HG02763 (cell line): ENCODE results near the gene SMIM17.
"Not testable (repeated sequence)": the region's sequence is repeated elsewhere in the genome, so short reads cannot be mapped to it uniquely, and the experiment has no call there.

Experiments
- ATAC-seq: cut with Tn5 transposase; IDR thresholded peaks from one replicate; pipeline ENCODE4 v1.9.1; 2021; ENCODE audit warnings: mild to moderate bottlenecking, moderate library complexity; ENCODE audit not compliant: unreplicated experiment

SMIM17 gene

DNA sequence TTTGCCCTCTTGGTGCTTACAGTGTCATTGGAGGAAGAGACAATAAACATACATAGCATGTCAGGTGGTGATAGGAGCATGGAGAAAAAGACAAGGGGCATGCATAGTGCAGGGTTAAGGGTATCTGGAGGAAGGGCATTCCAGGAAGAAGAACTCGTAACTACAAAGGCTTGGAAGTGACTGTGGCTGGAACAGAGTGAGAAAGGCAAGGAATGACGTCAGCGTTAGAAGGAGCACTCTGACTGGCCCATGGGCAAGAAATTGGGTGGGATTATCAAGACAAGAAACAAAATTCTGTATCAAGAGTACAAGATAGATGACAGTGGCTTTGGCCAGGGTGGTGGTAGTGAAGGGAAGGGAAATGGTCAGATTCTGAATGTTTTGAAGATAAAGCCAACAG, 11.2 kb downstream of the SMIM17 start:
- no peak for ATAC-seq

DNA sequence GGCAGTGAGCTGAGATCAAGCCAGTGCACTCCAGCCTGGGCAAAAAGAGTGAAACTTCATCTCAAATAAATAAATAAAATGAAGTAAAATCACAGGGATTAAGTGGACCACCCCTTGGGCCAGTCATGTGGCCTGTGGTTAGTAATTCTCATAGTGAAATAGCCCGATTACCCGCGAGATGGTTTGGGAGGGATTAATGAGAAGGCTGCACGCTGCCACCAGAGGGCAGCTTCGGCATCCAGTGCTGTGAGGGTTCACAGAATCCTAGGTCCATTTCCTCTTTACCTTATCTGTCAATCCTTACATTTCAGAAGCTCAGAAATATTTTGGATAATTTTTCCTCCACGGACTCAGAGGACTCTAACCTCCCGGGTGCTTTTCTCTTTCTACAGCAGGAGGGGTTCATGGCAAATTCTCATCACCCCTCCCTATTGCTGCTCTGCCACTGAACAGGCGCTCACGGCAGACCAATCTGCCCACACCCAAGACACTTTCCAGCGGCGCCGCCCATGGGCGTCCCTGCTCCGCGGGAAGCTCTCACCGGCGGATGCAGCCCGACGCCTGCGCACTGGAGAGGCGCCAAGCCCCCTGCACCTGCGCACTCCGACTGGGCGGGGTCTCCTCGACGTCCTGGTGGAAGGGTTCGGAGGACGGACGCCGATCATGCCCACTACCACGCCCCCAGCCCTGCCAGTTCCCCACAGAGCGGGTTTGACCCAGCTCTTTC, 17.6 kb downstream of the SMIM17 start:
- ATAC-seq: no peak

DNA sequence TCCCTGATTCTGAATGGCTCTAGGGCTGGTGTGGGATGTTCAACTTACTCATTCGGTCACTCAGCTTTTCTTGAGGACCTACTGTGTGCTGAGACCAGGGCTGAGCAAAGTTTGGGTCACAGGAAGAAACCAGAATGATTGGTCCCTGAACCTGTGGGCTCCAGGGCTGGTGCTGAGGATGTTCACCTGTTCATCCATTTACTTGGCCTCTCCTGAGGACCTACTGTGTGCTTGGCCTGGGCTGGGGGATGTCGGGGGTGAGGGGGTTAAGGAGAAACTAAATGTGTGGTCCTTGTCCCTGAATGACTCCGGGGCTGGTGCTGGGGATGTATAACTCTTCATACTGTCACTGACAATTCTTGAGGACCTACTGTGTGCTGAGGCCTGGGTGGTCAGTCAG, 18.3 kb downstream of the SMIM17 start:
- no peak for ATAC-seq

DNA sequence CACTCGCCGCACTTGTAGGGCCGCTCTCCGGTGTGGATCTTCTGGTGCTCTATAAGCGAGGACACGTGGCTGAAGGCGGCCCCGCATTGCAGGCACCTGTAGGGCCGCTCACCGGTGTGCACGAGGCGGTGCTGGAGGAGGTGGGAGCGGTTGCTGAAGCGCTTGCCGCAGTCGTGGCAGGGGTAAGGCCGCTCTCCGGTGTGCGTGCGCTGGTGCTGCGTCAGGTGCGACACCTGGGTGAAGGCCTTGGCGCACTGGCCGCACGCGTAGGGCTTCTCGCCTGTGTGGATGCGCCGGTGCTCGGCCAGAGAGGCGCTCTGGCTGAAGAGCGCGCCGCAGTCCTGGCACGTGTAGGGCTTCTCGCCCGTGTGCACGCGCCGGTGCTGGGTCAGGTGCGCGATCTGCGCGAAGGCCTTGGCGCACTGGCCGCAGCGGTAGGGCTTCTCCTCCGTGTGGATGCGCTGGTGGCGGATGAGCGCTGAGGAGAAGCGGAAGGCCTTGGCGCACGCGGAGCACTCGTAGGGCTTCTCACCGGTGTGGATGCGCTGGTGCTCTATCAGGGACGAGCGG, 21.1 kb downstream of the SMIM17 start:
- ATAC-seq: no peak

DNA sequence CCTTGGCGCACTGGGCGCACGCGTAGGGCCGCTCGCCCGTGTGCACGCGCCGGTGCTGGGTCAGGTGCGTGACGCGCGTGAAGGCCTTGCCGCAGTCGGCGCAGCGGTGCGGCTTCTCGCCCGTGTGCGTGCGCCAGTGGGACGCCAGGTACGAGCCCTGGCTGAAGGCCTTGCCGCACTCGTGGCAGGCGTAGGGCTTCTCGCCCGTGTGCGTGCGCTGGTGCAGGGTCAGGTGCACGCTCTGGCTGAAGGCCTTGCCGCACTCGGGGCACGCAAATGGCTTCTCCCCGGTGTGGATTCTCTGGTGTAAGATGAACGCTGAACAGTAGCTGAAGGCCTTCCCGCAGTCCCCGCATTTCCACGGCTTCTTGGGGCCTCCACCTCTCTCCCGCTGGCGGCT, 21.6 kb downstream of the SMIM17 start:
- no peak for ATAC-seq

DNA sequence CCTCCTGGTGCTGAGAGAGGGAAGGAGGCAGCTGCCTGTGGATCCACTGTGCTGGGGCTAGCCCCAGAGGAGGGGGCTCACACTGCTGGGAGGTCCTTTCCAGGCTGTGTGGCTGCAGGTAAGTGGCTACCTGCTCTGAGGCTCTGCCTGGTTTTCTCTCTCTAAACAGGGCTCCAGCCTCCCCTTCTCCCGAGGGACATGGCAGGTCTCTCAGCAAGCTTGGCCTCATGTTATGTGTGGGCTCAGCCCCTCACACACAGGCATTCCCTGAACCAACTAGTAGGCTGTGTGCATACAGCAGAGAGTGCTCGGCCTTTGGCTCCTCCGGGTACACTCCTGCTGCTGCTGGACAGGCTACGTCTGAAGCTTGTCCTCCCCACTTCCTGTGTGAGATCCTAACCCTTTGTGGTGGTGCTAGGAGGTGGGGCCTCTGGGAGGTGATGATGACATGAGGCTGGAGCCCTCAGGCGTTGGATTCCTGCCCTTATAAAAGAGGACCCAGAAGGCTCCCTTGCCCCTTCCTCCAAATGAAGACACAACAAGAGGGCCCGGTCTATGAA, 24.4 kb downstream of the SMIM17 start:
- ATAC-seq: no peak

DNA sequence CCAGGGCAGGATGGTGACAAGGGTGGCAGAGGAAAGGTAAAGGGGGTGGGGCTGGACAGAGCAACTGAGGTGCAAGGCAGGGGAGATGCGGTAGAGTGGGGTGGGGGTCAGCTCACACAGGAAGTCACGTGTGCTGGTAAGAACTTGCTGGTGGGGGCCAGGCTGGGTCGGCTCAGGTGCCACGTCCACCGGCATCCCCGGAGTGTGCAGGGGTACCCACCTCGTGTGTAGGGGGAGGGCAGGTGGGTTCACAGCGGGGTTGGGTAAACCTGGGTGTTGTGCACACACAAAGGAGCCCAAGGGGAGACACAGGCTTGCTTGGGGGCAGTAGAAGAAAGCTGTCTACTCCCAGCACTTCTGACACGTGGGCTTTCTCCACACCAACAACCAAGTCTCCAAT, 25.7 kb downstream of the SMIM17 start:
- no peak for ATAC-seq

DNA sequence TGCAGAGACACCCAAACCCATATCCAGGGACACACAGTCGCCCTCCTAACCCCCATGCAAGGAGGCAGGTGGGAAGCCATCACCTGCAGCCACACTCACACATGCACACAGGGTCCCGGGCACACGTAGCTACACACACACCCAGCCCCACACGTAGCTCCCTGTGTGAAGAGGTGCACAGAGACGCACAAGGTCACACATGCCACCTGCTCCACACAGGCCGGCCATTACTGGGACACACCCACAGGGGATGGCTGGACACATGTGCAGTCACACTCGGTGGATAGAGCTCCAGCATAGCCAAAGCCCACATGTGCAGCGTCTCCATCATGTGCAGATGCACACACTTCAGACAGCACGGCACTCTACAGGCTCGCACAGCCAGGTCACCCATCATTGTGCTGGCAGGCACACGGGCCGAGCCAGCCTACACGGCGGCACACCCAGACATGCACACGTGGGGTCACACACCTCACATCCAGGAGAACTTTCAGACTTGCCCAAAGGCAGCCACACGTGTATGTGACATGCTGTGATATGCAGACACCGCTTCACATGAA, 27.5 kb downstream of the SMIM17 start:
- no peak for ATAC-seq

DNA sequence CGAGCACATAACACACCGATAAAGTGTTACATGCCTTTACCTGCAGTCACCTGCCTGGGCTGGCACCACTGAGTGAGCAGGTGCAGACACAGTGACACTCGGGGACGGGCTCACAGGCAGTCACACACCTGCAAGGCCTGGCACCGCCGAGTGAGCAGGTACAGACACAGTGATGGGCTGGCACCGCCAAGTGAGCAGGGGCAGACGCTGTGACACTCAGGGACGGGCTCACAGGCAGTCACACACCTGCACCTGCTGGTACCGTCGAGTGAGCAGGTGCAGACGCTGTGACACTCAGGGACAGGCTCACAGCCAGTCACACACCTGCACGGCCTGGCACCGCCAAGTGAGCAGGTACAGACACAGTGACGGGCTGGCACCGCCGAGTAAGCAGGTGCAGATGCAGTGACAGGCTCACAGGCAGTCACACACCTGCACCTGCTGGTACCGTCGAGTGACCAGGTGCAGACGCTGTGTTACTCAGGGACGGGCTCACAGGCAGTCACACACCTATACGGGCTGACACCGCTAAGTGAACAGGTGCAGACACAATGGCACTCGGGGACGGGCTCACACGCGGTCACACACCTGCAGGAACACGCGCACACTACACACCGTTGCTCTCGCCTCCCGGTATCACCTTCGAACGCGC, 28.1 kb downstream of the SMIM17 start:
- no peak for ATAC-seq

DNA sequence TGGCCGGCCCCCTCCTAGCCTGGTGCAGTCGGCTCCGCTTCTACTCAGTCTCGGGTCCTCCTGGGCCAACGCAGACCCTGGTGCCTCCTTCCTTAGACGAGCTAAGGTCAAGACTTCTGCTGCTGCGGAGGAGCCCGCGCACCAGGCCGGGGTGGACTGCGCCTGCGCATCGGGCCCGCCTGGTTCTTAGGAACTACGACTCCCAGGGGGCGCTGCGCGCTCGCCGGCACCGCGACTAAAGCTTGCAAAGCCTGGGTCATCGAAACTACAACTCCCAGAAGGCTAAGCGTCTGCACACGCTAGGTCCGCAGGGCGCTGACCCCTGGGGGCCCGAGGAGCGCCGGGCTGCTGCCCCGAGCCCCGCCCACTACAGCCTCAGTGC, 28.6 kb downstream of the SMIM17 start, which contains the start of gene ZNF835:
TSS of gene ZNF835 (minus strand) at position 145 of the 382 bp plus-strand sequence. CDS start 6,559 bp downstream, outside the sequence.
- ATAC-seq: no peak

DNA sequence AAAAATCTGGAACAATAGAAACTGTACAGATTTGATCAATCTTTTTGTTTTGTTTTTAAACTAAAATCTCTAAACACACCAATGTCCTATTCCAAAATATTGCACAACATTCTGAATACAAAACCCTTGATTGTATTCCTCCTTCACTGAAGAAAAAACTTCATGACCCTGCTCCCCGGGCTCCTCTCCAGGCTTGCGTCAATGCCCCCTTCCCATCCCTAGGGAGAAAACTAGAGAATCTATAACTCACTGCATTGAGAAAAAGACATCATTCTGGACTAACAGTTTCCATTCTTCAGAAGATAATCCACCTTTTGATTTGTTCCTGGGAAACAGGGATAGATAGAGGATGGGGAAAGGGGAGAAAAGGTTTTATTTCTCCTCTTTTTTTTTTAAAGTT, 29.7 kb downstream of the SMIM17 start:
- not testable (repeated sequence) for ATAC-seq

DNA sequence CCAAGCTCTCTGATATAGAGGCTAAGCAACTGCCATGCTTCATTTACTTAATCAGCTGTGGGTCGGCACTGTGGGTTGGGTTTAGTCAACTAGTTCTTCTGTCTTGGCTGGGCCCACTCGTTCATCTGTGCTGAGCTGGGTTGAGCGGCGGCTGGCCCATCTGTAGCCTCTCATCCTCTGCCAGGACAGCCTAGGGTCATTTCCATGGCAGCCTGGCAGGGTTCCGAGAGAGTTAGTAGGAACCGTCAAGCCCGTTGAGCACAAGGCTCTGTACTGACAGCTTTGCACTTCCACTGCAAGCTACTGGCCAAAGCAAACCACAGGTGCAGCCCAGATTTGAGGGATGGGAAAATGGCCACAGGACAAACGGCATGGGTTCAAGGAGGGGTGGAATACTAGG, 35.2 kb downstream of the SMIM17 start:
- ATAC-seq: no peak

DNA sequence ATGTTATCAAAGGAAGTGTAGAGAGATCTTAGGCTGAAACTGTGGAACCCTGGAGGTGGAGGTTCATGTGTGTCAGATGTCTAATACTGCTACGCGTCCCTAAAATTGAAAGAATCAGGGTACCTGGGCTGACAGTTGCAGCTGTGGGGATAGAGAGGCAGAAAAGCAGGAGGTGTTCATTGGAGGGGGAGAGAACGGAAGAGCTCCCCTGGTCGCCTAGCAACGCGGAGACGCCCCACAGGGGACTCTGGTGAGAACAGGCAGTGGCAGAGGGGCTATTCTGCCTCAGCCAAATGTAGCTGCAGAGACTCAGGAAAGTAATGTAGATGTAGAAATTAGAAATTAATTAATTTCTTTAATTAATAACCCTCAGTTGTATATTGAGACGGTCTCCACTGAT, 38.7 kb downstream of the SMIM17 start:
- no peak for ATAC-seq

DNA sequence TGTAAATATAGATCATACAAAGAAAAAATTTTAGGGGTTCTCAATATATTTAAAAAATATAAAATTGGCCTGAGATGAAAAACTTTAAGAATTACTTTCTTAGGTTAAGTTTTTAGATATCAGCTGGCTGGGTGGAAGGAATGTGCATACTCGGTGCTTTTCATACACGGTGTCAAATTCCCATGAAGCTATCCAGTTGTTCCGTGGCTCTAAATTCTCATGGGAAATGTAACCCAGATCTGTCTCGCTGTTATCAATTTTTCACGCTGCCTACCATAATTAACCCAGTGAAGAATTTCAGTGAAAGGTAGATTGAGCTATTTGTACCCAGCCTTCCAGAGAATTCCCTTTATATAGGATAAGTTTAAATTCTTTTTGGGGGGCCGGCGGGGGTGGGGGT, 40.2 kb downstream of the SMIM17 start:
- no peak for ATAC-seq

DNA sequence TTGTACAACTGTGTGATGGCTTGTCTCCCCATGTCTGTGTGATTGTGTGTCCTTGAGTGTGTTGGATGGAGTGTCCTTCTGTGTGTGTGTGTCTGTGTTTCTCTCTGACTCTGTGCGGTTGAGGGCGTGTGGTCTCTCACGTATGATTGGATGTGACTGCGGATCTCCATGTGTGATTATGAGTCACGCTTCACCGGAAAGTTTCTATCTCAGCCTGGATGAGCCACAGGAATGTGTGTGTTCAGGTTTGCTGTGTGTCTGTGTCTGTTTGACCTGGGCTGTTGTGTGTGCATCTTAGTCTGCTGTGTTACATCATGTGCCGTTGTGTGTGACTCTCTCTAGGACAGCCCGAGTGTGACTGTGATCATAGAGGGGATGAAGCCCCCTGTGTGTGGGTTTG, 44.1 kb downstream of the SMIM17 start:
- no peak for ATAC-seq

DNA sequence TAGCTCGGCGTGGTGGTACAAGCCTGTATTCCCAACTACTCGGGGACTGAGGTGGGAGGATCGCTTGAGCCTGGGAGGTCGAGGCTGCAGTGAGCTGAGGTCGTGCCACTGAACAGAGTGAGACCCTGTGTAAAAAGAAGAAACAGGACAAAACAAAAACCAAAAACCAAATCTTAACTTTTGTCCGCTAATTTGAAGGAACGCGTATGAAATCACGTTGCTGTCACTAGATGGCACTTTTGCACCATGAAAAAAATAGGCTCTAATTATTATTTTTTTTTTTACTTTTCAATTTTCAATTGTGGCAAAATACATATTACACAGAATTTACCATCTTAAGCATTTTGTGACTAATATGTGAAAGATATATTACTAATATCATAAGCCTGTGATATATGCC, 46.2 kb downstream of the SMIM17 start:
- ATAC-seq: no peak

DNA sequence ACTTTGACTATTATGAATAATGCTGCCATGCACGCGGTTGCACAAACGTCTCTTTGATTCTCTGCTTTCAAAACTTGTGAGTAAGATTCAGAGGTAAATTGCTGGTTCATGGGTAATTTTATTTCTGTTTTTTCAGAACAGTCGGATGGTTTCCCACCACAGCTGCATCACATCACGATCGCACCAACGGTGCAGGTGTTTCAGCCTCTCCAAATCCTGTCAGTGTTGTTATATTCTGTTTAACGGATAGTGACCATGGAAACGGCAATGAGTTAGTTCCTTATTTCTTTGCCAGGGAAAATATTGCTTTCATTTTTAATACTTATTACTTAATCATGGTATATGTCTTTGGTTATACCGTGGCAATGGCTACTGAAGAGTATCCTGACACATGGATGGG, 47.7 kb downstream of the SMIM17 start:
- no peak for ATAC-seq

DNA sequence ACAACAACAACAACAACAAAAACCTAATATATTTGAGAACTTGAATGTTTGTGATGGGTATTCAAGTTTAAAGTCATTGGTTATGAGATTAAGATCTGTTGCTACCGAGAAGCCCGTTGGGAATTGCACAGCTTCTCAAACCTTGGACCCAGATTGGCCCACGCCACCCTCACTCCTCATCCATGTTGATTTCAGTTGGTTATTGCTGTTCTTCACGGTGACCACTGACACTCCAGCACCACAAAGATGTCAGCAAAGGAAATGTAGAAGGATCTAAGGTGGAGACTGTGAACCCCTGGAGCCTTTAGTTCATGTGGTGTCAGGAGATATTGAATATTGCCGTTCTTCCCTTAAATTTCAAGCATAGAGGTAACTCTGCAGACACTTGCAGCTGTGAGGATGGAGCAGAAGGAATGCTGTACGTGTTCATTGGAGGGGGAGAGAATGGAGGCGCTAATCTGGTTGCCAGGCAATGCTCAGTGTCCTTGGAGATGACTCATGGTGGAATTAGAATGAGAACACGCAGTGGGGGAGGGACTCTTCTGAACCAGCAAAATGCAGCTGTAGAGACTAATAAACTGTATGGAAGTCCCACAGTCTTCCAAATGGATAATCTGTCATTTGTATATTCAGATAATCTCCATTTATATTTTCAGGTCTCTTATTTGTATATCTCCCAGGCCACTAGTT, 49.4 kb downstream of the SMIM17 start:
- no peak for ATAC-seq

DNA sequence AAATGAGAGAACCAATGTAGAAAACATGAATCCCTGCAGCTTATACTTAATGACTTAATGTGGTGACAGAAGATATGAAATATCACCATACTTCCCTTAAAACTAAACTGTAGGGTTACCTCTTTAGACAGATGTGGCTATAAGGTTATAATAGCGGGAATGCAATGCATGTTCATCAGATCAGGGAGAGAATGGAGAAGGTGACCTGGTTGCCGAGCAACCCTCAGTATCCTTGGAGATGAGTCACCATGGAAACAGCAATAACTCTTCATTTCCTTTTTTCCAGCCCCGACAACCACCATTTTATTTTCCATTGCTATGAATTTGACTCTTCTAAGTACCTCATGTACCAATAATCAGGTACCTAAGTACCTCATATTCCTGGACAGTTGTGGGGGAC, 56.6 kb downstream of the SMIM17 start:
- no peak for ATAC-seq

DNA sequence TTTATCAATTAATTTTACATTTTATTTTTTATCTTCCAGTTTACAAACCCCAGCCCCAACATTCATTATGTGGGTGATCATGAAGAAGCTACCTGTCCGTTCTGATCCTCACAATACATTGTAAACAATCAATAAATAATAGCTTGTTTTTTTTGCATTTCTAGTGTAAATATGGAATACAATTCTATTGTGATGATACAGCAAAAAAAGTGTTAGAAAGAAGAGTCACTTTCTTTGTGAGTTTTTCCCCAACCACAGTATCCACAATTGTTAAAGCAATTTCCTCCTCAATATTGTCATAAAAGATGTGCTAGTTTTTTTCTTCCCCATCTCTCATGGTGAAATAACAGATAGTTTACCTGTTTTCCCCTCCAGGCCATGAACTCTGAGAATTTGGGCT, 58.9 kb downstream of the SMIM17 start:
- no peak for ATAC-seq

DNA sequence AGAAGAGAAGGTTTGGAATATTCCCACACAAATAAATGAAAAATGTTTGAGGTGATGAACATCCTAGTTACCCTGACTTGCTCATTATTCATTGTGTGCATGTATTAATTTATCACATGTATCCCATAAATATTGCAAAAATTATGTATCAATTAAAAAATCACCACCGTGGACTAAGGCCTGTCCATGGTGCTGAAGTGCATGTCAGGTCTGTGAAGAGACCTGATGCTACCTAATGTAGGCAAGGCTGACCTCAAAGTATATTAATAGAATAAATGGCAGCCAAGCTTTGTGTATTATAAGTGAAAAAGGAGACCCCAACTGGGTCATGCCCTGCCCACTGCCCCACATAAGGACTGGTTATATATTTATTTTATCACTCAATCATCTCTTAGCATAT, 63.0 kb downstream of the SMIM17 start:
- ATAC-seq: no peak
